ENCODE measurements around the gene PCDHA4. TPM values are rescaled to one million over a fixed set of nuclear protein-coding genes. Genes with fewer than 3 reads are reported as not detected.
"Not testable (repeated sequence)": the region's sequence is repeated elsewhere in the genome, so short reads cannot be mapped to it uniquely, and the experiment has no call there.

The PCDHA4 gene
- polyA plus RNA-seq, 3 donors, result under 0.01 to 1.7 (median 0.04) TPM

GRCh38 chr5:140808241-140808888 lies 1.5 kb downstream of the PCDHA4 start:
- not testable (repeated sequence) for H3K27ac ChIP-seq (ENCODE audit: low read depth, low read length)
- WGBS, 3 donors, result 58 to 59% (median 58%) methylated on average over 62 of the region's 62 CpGs

- no peak overlapping the region for H3K27ac ChIP-seq (ENCODE audit: low read depth, low read length)
- WGBS, 3 donors, result 63 to 68% (median 66%) methylated on average over 42 to 43 of the region's 43 CpGs
These were observed 2.0 kb downstream of the PCDHA4 start for GRCh38 chr5:140808889-140809291.

- WGBS, 3 donors, result 24 to 26% (median 26%) methylated on average over 39 of the region's 39 CpGs
- H3K27ac ChIP-seq (ENCODE audit: low read depth, low read length), result no peak within 1 kb of the TSS
These were observed 14.8 kb downstream of the PCDHA4 start, which contains the start of gene PCDHA5 for GRCh38 chr5:140821375-140822280. PCDHA5 (plus strand) TSS chr5:140821613.

- 23 to 29% (median 26%) methylated on average over 6 of the region's 6 CpGs for WGBS, 3 donors
- no peak overlapping the region for H3K27ac ChIP-seq (ENCODE audit: low read depth, low read length)
These were observed 15.4 kb downstream of the PCDHA4 start for GRCh38 chr5:140822281-140822629.

GRCh38 chr5:140822969-140823368 lies 16.1 kb downstream of the PCDHA4 start:
- H3K27ac ChIP-seq (ENCODE audit: low read depth, low read length), result not testable (repeated sequence)
- WGBS, 3 donors, result 48 to 53% (median 48%) methylated on average over 40 to 48 of the region's 48 CpGs

- 49 to 54% (median 53%) methylated on average over 38 of the region's 38 CpGs for WGBS, 3 donors
- no peak overlapping the region for H3K27ac ChIP-seq (ENCODE audit: low read depth, low read length)
These were observed 16.6 kb downstream of the PCDHA4 start for GRCh38 chr5:140823475-140823874.

- 14 to 16% (median 16%) methylated on average over 27 of the region's 27 CpGs for whole genome bisulfite sequencing, 3 donors
- no peak within 1 kb of the TSS for H3K27ac ChIP-seq (ENCODE audit: low read depth, low read length)
These were observed 21.0 kb downstream of the PCDHA4 start, which contains the start of gene PCDHA6 for GRCh38 chr5:140827704-140828361. PCDHA6 (plus strand) TSS chr5:140827960; CDS start chr5:140828092, 132 bp downstream.

- WGBS, 3 donors, result 15 to 20% (median 15%) methylated on average over 18 of the region's 18 CpGs
- no peak overlapping the region for H3K27ac ChIP-seq (ENCODE audit: low read depth, low read length)
These were observed 21.5 kb downstream of the PCDHA4 start for GRCh38 chr5:140828362-140828737.

- 37 to 44% (median 40%) methylated on average over 104 to 106 of the region's 106 CpGs for WGBS, 3 donors
- H3K27ac ChIP-seq (ENCODE audit: low read depth, low read length), result not testable (repeated sequence)
These were observed 22.9 kb downstream of the PCDHA4 start for GRCh38 chr5:140829511-140830501.

- H3K27ac ChIP-seq (ENCODE audit: low read depth, low read length), result no peak within 1 kb of the TSS
- 8 to 11% (median 9%) methylated on average over 8 of the region's 8 CpGs for WGBS, 3 donors
These were observed 27.1 kb downstream of the PCDHA4 start, which contains the start of gene PCDHA7 for GRCh38 chr5:140833993-140834392. PCDHA7 (plus strand) TSS chr5:140834269; CDS start chr5:140834384, 115 bp downstream.

GRCh38 chr5:140834439-140835008 lies 27.7 kb downstream of the PCDHA4 start:
- not testable (repeated sequence) for H3K27ac ChIP-seq (ENCODE audit: low read depth, low read length)
- WGBS, 3 donors, result 18 to 20% (median 18%) methylated on average over 23 to 26 of the region's 38 CpGs

GRCh38 chr5:140835622-140836510 lies 29.0 kb downstream of the PCDHA4 start:
- no peak overlapping the region for H3K27ac ChIP-seq (ENCODE audit: low read depth, low read length)
- 35 to 41% (median 41%) methylated on average over 94 to 103 of the region's 103 CpGs for WGBS, 3 donors

GRCh38 chr5:140840978-140841962 lies 34.4 kb downstream of the PCDHA4 start, which contains the start of gene PCDHA8:
PCDHA8 (plus strand) TSS chr5:140841187; CDS start chr5:140841322, 135 bp downstream.
- 15 to 22% (median 21%) methylated on average over 42 to 47 of the region's 47 CpGs for WGBS, 3 donors

GRCh38 chr5:140842798-140843733 lies 36.2 kb downstream of the PCDHA4 start:
- WGBS, 3 donors, result 42 to 43% methylated on average over 50 to 87 of the region's 87 CpGs; no CpG with 5 or more reads in 1 of the 3 donors
- no peak overlapping the region for H3K27ac ChIP-seq (ENCODE audit: low read depth, low read length)

More at GRCh38 chr5:140840978-140841962, 34.4 kb downstream of the PCDHA4 start, which contains the start of gene PCDHA8:
- no peak within 1 kb of the TSS for H3K27ac ChIP-seq (ENCODE audit: low read depth, low read length)
